ENCODE measurements around the gene JARID2.
"Not testable (repeated sequence)": the region's sequence is repeated elsewhere in the genome, so short reads cannot be mapped to it uniquely, and the experiment has no call there.

Gene JARID2

DNA sequence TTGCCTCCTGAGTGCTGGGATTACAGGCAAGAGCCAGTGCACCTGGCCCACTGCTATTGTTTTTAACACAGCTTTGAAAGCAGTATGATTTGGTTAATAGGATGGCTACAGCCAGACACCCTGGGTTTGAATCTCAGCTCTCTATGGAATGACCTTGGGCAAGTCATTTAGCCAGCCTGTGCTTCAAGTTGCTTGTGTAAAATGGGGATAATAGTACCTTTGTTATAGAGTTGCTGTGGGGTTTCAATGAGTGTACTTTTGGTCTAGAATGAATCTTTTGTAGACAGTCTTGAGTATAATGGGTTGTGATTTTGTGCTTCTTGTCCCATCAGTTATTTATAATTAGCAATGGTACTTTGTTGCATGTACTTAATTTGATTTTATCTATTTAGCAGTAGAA is 70.9 kb downstream of the JARID2 start:
- no peak for DNase-seq

DNA sequence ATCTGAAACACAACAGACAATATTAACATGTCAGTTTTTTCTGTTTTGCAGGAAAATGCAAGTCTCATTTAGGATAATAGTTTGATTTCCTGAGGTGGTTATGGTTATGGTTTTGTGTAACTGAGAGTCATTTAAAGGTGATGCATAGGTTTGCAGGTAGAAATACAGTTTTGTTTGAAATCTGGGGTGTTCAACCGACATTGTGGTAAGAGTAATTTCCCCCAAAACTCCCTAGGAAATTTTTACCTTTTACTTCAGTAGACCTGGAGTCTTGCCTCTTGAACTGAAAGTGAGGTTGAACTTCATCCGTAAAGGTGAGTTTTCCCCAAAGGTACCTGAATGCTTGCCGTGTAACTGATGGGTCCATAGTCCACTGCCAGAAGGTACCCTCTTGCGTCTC is 71.4 kb downstream of the JARID2 start:
- DNase-seq = no peak

DNA sequence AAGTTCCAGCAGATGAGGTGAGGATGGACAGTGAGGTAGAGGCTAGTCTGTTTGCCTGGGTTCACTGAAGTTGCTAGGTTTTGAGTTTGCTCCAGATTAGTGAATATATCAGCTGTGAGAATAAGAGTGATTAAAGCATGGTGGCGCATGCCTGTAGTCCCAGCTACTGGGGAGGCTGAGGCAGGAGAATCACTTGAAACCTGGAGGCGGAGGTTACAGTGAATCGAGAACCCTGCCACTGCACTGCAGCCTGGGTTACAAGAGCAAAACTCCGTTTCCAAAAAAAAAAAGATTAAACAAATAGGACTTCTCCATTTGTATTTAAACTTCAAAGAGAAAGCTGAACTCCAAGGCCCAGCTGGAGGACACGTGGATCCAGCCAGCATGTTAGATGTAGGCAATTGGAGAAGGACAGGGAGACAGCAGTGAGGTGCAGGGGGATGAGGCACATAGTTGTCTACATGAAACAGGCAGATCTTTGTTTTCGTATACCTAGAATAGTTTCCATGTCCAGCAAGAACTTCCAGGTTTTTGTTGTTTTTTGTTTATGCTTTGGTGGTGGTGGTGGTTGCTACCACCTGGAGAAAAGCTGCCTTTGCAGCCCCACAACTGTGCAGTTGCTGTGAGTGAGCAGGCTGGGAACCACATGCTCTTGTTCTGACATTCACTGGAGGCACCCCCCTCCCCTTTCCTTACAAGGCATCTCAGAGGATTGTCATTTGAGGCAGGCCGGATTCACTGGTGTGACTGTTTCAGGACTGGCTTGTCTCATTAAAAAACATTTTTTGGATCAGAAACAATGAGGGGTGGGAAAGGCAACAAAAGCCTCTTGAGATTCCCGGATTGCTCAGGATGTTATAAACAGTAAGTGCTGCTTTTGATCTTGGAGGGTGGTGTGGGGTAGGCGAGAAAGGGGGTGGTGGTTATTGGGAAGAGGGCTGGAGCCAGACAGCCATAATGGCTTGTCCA is 72.3 kb downstream of the JARID2 start:
- no peak for DNase-seq

DNA sequence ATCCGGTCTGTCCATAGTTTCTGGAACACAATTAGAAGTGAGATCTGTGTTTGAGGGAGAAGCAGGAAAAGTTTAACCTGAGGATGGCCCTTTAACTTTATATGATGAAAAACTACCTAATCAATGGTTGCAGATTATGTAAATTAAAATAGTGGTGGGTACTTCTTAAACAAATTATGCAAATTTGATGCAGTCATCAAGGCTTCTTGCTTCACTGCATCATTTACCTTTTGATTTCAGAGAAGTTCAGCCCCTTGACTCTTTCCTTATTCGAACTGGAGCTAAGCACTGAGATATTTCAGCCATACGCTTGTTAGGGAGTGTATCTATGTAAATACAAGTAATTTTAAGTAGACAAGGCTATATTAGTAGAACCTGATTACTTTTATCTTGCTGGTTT is 73.8 kb downstream of the JARID2 start:
- no peak for DNase-seq

DNA sequence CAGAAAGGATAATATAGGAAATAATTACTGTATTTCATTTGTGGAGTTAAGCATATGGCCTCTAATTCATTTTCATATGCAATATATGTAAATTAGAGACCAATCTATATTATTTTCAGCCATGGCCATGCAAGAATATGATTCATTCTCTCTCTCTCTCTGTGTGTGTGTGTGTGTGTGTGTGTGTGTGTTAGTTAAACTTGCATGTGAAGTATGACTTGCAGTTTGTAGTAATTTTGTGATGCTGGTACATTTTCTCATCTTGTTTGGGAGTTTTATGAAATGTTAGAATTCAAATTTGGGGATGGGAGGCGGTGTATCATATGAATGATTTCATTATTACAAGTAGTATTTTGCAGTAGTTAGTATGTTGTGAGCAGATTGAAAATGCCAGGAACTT is 74.8 kb downstream of the JARID2 start:
- DNase-seq = no peak

DNA sequence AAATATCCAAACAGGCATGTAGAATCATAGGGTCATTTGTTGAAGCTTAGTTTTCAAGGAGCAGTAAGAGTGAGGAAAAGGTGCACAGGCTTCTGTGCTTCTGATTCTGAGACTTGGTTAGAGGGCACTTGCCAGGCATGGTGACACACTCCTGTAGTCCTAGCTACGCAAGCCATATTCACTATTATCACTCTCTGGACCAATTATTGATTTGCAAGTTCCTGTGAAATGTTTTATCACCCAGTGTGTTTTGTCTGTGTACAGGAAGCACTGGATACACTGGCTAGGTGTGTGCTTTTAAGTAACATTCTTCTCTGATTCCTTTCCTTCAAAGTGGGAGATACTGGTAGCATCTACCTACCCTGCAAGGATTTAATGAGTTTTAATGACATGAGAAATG is 76.3 kb downstream of the JARID2 start:
- DNase-seq = no peak

DNA sequence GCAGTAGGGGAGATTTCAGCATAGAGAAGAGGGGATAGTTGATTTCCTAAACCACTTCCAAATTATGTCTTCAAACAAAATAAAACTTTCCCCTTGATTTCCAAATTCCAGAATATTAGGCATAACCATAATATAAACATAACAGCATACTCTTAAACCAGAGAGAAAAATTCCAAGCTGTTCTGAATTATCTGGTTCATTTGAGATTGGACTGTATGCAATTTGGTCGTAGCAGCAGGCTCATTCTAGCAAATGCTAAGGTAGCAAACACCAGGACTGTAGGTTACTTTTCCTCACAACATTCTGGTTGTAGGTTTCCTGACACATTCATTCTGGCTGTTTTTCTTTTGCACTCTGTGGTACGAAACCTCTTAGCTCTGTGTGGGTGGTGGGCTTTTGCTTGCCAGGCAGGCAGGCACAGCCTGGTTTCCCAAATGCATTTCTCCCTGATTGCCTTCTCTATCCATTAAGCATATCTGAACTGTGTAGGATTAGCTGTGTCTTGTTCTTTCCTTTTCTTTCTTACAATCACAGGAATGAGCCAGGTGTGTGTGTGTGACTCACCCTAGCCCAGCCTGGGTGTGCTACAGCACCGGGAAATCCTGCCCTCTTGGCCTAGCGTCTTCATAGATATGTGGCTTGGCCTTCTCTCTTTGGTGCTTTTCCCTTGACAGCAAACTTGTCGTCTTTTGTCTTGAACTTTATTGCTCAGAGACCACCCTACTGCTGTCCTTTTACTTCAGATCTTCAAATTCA is 77.1 kb downstream of the JARID2 start:
- DNase-seq = no peak

DNA sequence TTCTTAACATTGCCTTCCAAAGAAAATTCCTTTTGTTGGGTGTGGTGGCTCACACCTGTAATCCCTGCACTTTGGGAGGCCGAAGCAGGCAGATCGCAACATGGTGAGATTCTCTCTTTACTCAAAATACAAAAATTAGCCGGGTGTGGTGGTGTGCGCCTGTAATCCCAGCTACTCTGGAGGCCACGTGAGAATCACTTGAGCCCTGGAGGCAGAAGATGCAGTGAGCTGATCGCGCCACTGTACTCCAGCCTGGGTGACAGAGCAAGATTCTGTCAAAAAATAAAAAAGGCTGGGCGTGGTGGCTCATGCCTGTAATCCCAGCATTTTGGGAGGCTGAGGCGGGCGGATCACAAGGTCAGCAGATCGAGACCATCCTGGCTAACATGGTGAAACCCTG is 77.7 kb downstream of the JARID2 start:
- not testable (repeated sequence) for DNase-seq

DNA sequence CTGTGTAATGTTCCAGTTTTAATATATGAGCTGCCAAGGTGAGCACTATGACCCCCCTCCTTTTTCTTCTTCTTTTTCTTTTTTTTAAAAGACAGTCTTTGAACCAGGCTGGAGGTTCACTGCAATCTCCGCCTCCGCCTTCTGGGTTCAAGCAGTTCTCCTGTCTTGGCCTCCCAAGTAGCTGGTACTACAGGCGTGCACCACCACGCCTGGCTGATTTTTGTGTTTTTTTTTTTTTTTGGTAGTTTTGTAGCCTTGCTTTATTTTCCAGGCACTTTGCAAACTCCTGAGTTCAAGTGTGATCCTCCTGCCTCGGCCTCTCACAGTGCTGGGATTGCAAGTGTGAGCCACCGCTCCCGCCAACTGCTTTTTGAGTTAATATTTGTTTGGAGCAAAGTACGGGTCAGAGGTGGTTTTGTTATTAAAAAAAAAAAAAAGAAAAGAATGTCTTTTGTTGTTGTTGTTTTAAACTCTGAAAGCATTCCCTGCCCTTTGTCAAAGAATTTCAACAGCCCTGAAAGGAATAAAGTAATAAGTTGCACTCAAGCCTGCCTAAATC is 78.6 kb downstream of the JARID2 start:
- no peak for DNase-seq

DNA sequence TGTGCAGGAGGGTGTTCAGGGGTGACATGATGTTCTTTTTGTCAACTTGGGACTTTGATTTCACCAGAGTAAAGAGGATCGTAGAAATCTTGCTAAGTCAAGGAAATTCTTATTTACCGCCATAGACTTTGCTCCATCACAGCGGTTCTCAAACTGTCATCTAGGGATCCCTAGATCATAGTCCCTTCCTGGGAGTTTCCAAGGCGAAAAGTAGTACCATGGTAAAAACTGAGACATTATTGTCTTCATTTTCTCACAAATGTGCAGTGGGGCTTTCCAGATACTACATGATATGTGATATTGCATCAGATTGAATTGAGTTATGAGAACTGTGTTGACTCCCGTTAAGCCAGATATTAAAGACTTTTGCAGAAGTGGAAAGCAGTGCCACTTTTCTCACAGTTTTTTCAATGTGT is 79.7 kb downstream of the JARID2 start:
- no peak for DNase-seq

DNA sequence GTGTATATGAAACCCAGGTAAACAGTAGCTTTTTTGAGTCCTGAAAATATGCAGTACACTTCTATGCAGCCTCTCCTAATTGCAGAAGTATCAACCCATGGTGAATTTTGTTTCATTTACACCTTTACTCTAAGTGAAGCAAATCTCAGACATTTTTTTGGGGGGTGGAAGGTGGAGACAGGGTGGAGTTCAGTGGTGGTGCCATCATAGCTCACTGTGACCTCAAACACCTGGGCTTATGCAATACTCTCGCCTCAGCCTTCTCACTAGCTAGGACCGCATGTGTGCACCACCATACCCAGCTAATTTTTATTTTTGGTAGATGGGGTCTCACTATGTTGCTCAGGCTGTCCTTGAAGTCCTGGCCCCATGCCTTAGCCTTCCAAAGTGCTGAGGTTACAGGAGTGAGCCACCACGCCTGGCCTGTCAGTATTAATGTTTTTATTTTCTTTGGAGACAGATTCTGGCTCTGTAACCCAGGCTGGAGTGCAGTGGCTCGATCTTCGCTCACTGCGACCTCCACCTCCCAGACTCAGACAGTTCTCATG is 80.3 kb downstream of the JARID2 start:
- DNase-seq = no peak

DNA sequence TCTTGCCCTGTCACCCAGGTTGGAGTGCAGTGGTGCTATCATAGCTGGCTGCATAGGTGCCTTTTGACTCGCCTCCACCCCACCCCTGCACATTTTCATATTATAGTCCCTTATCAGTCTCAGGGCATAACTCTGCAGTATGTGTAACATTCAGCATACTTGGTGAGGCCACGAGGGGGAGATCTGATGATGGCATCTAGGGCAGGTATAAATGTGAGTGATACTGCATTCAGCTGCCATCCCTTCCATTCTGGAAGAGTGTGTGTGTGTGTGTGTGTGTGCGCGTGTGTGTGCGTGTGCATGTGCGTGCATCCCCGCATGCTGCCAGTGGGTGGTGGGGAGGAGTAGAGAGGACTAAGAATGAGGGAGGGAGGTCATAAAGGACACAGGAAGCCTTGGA is 81.4 kb downstream of the JARID2 start:
- DNase-seq = no peak

DNA sequence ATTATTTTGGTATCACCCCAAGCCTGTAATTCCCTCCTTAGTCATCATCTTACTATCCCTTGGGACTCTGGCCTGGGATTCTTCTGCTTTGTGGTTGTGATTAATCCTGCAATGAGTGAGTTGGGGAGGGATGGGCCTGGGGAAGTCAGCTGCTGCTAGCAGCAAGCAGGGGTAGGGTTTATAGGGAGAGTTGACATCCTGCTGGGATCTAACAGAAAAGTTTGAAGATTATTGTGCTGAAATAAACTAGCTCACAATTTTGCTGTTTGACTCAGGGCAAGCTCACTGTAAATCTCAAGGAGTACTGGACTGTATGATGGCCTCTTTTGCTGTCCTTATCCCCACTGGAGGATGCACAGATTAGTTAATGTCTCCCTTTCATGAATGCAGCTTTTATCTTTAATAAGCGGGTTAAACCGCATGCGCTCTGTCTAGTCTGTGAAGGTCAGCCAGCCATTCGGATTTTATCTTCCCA is 83.4 kb downstream of the JARID2 start:
- DNase-seq = no peak

DNA sequence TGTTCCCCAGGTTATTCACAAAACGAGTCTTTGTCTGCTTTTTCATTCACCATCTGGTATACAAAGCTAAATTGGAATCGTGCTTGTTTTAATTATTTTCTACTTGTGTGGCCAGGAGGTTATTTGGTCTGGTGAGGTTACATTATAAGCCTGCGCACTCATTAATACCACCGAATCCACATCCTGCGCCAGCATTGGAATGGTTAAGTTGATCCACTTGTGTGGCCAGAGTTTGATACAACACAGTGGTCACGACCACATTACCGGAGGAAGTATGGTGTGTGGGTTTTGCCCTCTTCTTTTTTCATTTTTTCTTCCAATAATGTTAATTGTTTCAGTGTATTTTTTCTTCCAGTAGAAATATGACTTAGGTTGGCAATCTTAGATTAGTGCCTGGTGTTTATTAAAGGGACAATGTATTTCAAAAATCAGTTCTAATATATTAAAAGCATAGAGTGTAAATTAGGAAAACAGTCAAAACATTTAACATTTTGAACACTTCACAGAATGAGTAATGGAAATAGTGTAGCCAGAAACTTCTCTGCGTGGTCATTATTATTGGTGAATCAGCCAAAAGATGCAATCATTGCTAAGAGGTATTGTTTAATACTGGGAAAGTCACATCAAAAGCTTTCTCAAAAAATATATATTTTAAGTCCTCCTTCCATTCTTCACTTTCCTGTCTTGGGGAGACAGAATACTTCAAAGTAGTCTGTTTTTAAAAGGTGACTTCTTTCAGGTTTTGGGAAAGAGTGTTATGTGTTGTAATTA is 84.5 kb downstream of the JARID2 start:
- no peak for DNase-seq

DNA sequence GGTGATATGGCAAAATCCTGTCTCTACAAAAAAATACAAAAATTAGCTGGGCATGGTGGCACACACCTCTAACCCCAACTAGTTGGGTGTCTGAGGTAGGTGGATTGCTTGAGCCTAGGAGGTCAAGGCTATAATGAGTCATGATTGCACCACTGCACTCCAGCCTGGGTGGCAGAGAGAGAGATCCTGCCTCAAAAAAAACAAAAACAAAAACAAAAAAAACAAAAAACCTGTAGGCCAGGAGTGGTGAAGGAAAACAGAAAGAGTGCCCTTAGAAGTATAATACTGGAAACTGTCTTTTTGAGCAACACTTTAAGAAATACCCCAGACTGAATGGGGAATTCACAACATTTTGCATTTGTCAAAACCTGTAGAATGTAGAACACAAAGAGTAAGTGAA is 85.3 kb downstream of the JARID2 start:
- no peak for DNase-seq

DNA sequence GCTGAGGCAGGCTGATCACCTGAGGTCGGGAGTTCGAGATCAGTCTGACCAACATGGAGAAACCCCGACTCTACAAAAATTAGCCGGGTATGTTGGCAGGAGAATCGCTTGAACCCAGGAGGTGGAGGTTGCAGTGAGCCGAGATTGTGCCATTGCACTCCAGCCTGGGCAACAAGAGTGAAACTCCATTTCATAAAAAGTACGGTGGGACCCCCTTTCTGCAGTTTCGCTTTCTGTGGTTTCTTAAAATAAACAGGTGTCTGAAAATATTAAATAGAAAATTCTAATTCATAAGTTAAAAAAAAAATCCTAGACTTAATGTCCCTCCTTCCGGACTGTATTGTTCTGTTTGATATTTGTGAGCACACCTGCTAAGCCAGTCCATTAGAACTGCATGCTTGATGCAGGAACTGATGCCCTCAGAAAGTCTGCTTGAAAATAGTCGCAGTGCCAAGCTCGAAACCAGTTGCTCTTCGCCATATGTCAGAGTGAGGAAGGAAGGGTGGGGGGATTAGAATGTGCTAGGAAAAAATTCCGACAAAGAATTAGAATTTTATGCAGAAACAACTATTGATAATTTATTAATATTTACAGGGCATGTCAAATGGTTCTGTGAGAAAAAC is 85.9 kb downstream of the JARID2 start:
- DNase-seq = no peak

DNA sequence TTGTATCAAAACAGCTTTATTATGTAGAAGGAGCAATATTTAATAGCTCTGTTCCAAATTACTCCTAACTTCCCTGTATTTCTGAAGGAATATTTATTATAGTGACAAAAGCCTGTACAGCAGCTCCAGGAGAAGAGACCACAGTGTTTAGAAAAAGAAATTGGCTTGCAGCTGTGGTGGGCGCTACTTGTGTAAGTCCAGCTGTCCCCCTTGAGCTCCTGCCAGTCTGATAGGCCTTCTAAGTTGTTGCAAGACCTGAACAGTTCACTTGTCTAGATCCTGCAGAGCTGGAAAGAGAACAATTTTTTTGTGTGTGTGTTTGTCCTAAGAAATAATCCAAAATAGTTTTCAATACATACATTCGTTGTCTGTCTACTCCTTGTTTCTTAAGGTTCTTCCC is 86.6 kb downstream of the JARID2 start:
- peak; percentile 47 for DNase-seq

DNA sequence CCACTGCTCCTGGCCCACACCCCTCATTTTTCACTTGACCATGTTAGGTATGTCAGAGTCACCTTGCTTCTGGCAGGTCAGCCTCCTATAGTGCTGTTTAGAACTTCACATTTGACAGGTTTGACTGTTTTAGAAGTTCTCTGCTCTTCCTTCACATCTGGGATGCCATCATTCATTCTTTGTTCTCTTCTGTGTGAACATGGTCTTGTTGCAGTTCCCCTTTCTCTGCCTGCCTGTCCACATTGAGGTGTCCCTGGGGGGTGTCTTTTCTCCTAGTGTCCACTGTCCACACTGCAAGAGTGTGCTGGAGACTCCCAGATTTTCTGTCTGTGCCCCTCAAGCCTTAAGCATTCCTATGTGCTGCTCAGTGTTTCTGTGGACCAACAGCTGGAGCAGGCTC is 89.5 kb downstream of the JARID2 start:
- no peak for DNase-seq

DNA sequence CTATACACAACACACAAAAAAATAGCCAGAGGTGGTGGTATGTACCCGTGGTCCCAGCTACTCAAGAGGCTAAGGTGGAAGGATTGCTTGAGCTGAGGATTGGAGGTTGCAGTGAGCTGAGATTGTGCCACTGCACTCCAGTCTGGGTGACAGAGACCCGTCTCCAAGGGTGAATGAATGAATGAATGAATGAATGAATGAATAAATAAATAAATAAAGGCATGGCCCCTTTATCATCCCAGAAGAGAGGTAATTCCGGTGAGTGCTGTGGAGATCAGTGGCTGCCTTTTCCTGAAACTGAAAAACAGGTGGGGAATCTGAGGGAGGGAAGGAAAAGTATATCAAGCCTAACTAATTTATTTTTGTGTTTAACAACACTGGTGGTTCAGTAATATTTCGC is 90.0 kb downstream of the JARID2 start:
- DNase-seq = no peak

DNA sequence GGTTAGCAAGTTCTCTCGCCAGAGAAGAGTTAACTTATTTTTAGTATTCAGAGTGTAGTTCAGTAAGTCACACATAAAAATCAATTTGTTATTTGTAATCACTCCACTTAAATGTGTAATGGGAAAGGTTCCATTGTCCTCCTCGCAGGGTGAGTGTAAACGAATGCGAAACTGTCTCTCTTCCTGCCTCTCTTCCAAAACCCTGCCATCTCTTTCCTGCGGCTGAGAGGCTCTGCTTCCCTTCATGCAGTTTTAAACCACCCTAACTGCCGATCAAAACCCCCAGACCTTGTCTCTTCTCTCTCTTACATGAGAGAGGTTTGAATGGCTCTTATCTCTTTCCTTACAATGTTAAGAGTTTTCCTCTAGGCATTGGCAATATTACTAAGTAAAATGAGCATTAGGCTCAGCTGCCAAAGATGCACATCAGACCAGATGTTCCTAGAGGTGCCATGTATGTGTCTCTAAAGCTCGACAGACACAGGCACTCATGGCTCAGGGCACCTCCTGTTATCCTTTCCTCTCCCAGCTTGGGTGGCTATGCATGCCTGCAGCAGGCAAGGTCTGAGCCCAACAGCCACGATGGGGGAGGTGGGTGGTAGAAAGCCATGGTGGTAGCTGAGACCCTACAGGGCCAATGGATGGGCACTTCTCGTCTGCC is 91.2 kb downstream of the JARID2 start:
- DNase-seq = peak; percentile 59

DNA sequence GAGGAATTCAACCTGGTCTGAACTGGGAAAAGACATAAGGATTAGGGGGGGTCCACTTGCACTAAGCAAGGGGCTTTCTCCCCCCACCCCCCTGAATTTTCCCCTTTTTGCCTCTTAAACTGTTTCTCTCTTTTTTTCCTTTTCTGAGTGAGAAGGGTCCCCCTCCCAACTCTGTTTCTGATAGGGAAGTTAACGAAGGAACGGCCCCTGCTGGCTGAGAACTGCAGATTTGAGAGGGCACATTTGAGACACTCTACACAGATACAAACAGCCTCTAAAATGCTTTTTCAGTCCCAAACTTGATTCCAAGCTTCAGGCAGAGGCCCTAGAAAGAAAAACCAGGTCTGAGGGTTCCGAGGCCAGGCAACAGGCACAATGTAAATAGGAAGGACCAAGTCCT is 91.7 kb downstream of the JARID2 start:
- DNase-seq = no peak

DNA sequence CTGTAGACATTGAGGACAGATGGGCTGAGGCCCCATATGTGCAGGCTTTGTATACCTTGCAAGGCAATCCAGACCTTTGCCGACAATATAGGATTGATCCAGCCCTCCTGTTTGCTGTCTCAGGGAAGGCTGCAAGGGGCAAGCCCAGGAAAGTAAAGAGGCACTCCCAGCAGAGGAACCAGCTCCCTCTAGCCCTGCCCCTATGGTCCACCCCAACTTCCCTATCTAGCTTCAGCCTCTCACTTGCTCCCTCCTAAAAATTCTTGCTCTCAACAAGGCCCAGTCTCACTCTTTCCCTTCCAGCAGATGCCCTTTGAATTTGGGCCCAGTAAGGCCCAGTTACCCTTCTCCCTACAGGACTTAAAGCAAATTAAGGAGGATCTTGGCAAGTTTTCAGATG is 92.6 kb downstream of the JARID2 start:
- peak; percentile 45 for DNase-seq

Measured in NCI-H524 treated with DMSO at 0.1 percent for 48 hours (cell line).